ENCODE data around the gene KCNJ4.

- no peak for TF ChIP-seq EZH2 (IDR thresholded peaks at IDR 0.05; ENCODE audit: low read length)
- no peak for TF ChIP-seq CTCF (optimal IDR thresholded peaks at IDR 0.05 in 1 of 3, IDR thresholded peaks at IDR 0.05 in 1 of 3, conservative IDR thresholded peaks at IDR 0.05 in 1 of 3; ENCODE audit: extremely low read depth in 1 of 3, insufficient read depth in 2 of 3, low read length in 3 of 3)
These were observed 17.6 kb downstream of the KCNJ4 start for GRCh38 chr22:38437416-38437815.
